ENCODE results near the gene L1CAM. TPM values are rescaled to one million over a fixed set of nuclear protein-coding genes. Genes with fewer than 3 reads are reported as not detected.

Gene L1CAM
- total and polyA plus RNA-seq, 2 experiments from 2014 or later: 0.33 to 0.69 TPM

DNA sequence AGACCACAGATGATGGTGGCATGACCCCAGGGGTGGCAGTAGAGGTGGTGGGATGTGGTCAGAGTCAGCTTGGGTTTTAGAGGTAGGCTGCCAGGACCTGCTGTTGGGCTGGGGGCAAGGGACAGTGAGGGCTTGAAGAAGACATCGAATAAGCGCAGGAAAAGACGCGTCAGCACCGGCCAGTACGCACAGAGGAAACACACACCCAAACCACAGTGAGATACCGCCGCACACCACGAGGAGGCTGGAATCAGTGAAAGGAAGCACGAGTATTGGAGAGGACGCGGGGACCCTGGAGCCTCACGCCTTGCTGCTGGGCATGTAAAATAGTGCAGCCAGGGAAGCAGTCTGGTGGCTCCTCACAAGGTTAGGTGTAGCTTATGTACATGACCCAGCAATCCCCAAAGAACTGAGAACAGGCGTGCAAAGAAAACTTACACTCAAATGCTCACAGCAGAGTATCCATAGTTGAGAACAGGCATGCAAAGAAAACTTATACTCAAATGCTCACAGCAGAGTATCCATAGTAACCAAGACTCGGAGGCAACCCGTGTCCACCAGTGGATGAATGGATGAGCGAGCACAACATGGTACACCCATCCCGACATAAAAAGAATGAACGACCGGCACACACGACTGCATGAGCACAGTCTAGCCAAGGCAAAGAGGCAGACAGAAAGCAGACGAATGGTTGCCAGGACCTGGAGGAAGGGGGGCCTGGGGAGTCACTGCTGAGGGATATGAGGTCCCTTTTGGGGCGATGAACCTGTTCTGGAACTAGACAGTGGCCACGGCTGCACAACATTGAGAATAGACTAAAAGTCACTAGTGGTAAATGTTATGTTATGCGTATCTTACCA, 68.9 kb downstream of the L1CAM start:
- Histone ChIP-seq H3K36me3 (replicated peaks; ENCODE audit: insufficient read depth, low read depth) (no peaks in the 10 kb centered on the region), H2AFZ (no peak overlapping the region), H3K9me2 (replicated peaks; ENCODE audit: insufficient read depth) (no peaks in the 10 kb centered on the region), H3K27ac (no peak overlapping the region), H3K27me3 (no peaks in the 10 kb centered on the region), H4K20me1 (ENCODE audit: insufficient read depth, poor library complexity, severe bottlenecking) (no peaks in the 10 kb centered on the region), H3K4me2 (no peak overlapping the region), H3K4me3 (no peak overlapping the region), H3K79me2 (no peaks in the 10 kb centered on the region), H3K4me1 (ENCODE audit: insufficient read depth) (no peaks in the 10 kb centered on the region), H3K9me3 (ENCODE audit: low read depth) (no peaks in the 10 kb centered on the region)
- TF ChIP-seq EZH2phosphoT487 (IDR thresholded peaks at IDR 0.05; ENCODE audit: low read depth, severe bottlenecking, unreplicated experiment): no peak
- no peak for TF ChIP-seq EZH2 (IDR thresholded peaks at IDR 0.05; ENCODE audit: borderline replicate concordance)
- TF ChIP-seq, protein P1, sequence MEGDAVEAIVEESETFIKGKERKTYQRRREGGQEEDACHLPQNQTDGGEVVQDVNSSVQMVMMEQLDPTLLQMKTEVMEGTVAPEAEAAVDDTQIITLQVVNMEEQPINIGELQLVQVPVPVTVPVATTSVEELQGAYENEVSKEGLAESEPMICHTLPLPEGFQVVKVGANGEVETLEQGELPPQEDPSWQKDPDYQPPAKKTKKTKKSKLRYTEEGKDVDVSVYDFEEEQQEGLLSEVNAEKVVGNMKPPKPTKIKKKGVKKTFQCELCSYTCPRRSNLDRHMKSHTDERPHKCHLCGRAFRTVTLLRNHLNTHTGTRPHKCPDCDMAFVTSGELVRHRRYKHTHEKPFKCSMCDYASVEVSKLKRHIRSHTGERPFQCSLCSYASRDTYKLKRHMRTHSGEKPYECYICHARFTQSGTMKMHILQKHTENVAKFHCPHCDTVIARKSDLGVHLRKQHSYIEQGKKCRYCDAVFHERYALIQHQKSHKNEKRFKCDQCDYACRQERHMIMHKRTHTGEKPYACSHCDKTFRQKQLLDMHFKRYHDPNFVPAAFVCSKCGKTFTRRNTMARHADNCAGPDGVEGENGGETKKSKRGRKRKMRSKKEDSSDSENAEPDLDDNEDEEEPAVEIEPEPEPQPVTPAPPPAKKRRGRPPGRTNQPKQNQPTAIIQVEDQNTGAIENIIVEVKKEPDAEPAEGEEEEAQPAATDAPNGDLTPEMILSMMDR (IDR thresholded peaks at IDR 0.05; ENCODE audit: poor library complexity): no peak
- DNase-seq (ENCODE audit: low spot score): no peak
- 88% methylated on average over 25 of the region's 25 CpGs for WGBS (ENCODE audit: low lambda C conversion rate, missing lambda C conversion rate)

DNA sequence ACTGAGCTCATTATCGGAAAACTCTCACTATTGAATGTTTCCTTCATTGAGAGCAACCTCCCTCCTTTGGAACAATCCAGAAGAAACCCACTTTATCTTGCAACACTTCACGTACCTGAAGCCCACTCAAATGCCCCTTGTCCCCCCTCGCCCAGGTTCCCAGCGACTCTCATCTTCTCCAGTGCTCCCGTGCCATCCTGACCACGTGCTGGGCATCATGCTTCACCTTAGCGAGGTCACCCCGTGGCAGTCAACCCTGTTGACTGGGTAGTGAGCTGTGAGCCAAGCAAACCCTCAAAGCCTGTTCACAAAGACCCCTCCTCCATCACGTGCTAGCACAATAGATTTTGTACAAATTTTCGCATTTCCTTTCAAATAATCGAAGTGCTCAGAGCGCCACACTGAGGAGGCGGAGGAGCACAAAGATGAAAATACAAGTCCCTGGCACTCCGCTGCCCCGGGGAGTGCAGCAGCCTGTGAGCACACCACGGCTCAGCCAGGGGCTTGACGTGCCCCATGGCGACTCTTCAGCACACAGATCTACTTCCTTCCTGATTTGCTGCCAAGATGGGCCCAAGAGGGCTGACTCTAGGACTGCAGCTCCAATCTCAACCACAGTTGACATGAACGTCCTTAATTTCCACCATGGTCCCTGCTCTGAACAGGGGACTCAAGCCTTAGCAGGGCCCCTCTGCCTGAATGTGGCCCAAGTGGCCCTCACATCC, 71.2 kb downstream of the L1CAM start:
- Histone ChIP-seq H3K27ac (no peak overlapping the region), H4K20me1 (ENCODE audit: insufficient read depth, poor library complexity, severe bottlenecking) (no peaks in the 10 kb centered on the region), H3K4me1 (ENCODE audit: insufficient read depth) (no peaks in the 10 kb centered on the region), H3K9me2 (replicated peaks; ENCODE audit: insufficient read depth) (no peaks in the 10 kb centered on the region), H3K9me3 (ENCODE audit: low read depth) (no peaks in the 10 kb centered on the region), H3K4me3 (no peak overlapping the region), H2AFZ (no peak overlapping the region), H3K4me2 (no peak overlapping the region), H3K27me3 (no peaks in the 10 kb centered on the region), H3K79me2 (no peaks in the 10 kb centered on the region), H3K36me3 (replicated peaks; ENCODE audit: insufficient read depth, low read depth) (no peaks in the 10 kb centered on the region)
- DNase-seq (ENCODE audit: low spot score): no peak
- TF ChIP-seq EZH2 (IDR thresholded peaks at IDR 0.05; ENCODE audit: borderline replicate concordance) (no peak), EZH2phosphoT487 (IDR thresholded peaks at IDR 0.05; ENCODE audit: low read depth, severe bottlenecking, unreplicated experiment) (no peak)
- TF ChIP-seq, protein P1 (IDR thresholded peaks at IDR 0.05; ENCODE audit: poor library complexity): no peak
- WGBS (ENCODE audit: low lambda C conversion rate, missing lambda C conversion rate): 81% methylated on average over 19 of the region's 19 CpGs

- no peak overlapping the region for H3K4me3 ChIP-seq
- no peaks in the 10 kb centered on the region for H4K20me1 ChIP-seq (ENCODE audit: insufficient read depth, poor library complexity, severe bottlenecking)
- no peak overlapping the region for H2AFZ ChIP-seq
- no peak for TF ChIP-seq EZH2phosphoT487 (IDR thresholded peaks at IDR 0.05; ENCODE audit: low read depth, severe bottlenecking, unreplicated experiment)
- TF ChIP-seq, protein P1 (IDR thresholded peaks at IDR 0.05; ENCODE audit: poor library complexity): no peak
- no peak for TF ChIP-seq EZH2 (IDR thresholded peaks at IDR 0.05; ENCODE audit: borderline replicate concordance)
- H3K36me3 ChIP-seq (replicated peaks; ENCODE audit: insufficient read depth, low read depth): no peaks in the 10 kb centered on the region
- H3K27ac ChIP-seq: no peak overlapping the region
- H3K9me2 ChIP-seq (replicated peaks; ENCODE audit: insufficient read depth): no peaks in the 10 kb centered on the region
- no peak for DNase-seq (ENCODE audit: low spot score)
- no peaks in the 10 kb centered on the region for H3K27me3 ChIP-seq
- no peaks in the 10 kb centered on the region for H3K4me1 ChIP-seq (ENCODE audit: insufficient read depth)
- no peak overlapping the region for H3K4me2 ChIP-seq
- H3K9me3 ChIP-seq (ENCODE audit: low read depth): no peaks in the 10 kb centered on the region
- no peaks in the 10 kb centered on the region for H3K79me2 ChIP-seq
- 87% methylated on average over 5 of the region's 5 CpGs for WGBS (ENCODE audit: low lambda C conversion rate, missing lambda C conversion rate)
Measured at GRCh38 chrX:153813161-153813560, 72.8 kb downstream of the L1CAM start.
